GM18861 (cell line): Measurements from ENCODE around the gene GGCX.
"Not testable (repeated sequence)": the region's sequence is repeated elsewhere in the genome, so short reads cannot be mapped to it uniquely, and the experiment has no call there.

Experiments
- ATAC-seq: cut with Tn5 transposase; IDR thresholded peaks from one replicate; pipeline ENCODE4 v1.9.1; 2021; ENCODE audit not compliant: unreplicated experiment

The GGCX gene

DNA sequence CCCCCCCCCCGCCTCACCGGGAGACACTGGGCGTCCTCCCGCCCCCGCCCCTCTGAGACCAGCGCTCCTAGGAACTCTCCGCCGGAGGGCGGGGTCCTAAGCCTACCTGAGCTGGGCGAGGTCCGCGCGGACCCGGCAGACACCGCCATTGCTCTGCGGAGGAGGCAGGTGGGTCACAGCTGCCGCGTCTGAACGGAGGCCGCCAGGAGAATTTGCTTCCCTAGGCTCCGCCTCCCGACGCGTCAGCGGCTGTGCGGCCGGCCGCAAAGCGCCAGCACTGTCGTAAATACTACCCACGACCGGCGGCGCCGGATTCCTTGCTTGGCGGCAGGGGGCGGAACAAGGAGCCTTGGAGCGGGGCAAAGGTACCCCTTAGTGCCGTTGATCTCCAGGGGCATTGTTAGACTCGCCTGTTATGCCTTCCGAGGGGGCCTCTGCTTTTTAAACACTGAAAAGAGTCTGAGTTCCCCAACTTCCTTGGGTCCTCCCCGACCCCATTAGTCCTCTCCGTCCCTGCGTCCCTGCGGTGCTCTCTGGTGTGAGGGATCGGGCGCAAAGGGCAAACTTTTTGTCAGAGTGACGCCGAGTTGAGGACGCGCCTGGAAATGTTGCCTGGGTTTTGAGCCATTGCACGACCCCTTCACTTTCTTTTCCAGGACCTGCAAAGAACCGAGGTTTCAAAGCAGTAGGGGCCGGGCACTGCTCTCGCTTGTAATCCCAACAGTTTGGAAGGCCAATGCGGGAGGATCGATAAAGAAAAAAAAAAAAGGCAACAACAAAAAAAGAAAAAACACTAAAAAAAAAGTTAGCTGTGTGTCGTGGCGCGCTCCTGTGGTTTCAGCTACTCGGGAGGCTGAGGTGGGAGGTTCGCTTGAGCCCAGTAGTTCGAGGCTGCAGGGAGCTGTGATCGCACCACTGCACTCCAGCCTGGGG is at the start of gene GGCX:
TSS of gene GGCX (minus strand) at position 214 of the 933 bp plus-strand sequence. CDS start at position 149, 65 bp downstream.
- ATAC-seq: peak; percentile 92

GRCh38 chr2:85607268-85608215 is 46.2 kb upstream of the GGCX start:
- no peak for ATAC-seq

DNA sequence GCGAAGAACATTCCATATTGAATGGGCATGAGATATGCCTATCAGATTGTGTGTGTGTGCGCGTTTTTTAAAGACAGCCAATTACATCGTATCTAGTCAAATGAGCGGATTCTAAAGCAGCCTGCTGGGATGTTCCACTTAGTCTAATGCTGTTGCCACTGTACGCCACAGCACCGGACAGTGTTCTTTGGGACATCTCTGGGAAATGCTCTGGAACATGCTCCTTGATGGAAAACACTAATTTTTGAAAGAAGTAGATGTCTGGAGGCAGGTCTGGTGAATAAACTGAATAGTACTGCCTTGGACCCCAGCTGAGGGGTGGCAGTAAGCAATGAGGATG is 44.8 kb upstream of the GGCX start:
- ATAC-seq: no peak

- ATAC-seq: no peak
These were observed 44.3 kb upstream of the GGCX start for GRCh38 chr2:85605406-85606115.

GRCh38 chr2:85604568-85605339 is 43.5 kb upstream of the GGCX start:
- no peak for ATAC-seq

DNA sequence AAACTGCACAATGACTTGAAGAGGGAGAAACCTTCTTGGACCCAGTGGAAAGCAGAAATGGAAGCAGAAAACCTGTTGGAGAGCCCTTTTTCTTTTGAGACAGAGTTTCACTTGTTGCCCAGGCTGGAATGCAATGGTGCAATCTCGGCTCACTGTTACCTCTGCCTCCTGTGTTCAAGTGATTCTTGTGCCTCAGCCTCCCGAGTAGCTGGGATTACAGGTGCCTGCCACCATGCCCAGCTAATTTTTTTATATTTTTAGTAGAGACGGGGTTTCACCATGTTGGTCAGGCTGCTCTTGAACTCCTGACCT is 42.8 kb upstream of the GGCX start:
- not testable (repeated sequence) for ATAC-seq

GRCh38 chr2:85602476-85603234 is 41.4 kb upstream of the GGCX start, which contains the start of gene TMEM150A:
TSS of gene TMEM150A (minus strand) at chr2:85602698. CDS start at chr2:85601948, 750 bp downstream.
- ATAC-seq: peak; percentile 95

DNA sequence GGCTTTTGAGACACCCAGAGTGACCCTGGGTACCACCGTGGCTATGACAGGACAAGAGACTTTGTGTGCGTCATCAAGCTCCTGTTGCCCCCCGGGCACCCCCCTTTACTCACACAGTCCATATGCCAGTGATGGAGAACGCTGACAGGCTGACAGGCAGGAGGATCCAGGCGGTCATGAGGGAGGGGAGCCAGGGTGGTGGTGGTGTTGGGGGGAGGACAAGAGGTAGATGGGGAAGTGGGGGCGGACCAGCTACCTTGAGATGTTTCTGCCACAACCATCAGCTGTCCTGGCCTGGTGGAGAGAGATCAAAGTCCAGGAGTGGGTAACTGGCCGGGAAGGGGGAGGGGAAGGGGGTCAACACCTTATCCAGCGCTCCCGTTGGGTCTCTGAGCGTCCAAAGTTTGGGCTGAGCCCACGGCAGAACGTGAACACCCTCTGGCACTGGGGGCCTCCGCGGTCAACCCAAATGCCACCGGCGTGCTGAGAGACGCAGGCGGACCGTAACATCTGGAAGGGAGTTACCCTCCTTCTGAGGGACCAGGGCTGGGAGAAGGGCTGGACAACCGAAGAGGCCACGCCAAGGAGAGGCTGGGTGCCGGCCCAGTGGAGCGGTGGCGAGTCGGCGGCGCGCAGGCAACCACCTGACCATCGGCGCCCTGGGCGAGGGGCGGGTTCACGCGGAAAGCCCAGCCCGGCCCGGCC is 40.6 kb upstream of the GGCX start:
- ATAC-seq: peak; percentile 30

GRCh38 chr2:85600951-85601770 is 39.9 kb upstream of the GGCX start:
- no peak for ATAC-seq

DNA sequence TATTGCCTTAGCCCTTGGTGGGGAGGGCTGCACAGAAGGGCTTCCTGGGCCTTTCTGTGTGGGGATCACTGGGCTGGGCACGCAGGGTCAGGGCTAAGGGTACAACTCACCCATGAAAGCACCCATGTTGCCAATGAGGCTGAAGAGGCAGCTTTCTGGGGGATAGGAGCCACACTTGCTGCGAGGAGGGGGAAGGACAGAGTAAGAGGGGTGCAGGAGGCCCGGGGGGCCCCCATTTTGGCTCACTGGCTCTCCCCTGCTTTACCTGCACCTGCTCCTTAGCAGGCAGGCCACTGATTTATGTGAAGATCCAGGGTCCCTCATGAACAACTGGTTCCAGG is 38.9 kb upstream of the GGCX start:
- no peak for ATAC-seq

DNA sequence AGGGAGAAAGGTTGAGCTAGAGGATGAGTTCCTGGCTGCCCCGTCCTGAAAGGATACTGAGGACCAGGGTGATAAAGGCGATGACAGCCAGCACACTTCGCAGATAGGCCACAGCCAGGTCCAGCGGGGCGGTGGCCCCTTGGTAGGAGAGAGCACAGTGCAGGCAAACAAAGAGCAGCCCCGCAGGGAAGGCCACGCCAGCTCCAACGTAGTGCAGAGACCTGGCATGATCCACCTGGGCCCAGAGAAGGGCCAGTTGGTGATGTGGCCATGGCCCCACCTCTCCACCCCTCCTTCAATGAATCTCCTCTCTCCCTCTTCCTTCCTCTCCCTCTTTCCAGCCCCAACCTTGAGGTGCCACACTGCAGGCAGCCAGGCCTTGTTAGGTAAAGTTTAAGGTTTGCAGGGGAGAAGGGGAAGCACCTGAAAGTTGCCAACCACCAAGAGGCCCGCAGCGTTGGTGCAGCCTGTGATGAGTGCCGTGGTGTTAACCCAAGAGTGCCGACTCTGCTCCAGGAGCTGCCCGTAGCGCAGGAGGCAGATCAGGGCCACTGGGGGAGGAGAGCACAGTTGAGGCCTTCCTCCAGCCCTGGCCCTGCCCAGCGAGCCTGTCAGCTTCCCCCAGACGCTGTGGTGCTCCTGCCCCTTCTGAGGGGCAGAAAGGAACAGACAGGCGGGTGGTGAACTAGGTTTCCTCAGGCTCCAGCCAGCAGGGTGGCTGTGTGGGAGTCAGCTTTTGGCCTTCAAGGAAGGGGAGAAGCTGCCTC is 38.4 kb upstream of the GGCX start:
- ATAC-seq: no peak

DNA sequence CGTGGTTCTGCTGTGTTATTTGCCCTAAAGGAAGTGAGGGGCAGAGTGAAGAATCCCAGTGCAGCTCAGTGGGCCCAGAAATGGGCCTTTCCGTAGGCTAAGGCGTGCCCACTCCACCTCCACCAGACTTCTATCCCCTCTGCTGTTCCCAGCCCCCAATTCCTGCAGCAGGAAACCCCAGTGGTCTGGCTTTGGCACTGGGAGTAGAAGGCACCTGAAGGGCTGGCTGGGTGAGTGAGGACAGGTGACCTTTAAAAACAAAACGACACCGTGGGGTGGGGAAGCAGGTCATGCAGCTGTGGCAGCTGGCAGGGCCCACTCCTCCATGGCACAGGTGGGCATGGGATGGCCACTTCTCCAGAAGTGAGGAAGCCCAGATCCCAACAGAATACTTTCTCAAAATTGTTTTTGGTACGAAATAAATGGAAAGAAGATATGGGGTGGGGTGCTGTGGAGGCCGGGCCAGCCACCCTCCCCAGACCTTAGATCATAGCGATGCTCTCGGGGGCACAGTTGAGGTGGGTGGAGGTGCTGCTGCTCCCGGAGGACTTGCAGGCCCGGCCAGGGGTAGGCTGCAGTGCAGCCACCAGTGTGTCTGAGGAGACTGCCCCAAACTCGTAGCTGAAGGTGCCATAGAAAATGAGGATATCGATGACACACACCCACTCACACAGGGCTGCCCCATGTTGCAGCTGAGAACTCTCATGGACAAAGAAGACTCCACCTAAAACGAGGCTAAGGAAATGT is 37.5 kb upstream of the GGCX start:
- ATAC-seq: no peak

- no peak for ATAC-seq
These were observed 35.9 kb upstream of the GGCX start for GRCh38 chr2:85597241-85597640.

DNA sequence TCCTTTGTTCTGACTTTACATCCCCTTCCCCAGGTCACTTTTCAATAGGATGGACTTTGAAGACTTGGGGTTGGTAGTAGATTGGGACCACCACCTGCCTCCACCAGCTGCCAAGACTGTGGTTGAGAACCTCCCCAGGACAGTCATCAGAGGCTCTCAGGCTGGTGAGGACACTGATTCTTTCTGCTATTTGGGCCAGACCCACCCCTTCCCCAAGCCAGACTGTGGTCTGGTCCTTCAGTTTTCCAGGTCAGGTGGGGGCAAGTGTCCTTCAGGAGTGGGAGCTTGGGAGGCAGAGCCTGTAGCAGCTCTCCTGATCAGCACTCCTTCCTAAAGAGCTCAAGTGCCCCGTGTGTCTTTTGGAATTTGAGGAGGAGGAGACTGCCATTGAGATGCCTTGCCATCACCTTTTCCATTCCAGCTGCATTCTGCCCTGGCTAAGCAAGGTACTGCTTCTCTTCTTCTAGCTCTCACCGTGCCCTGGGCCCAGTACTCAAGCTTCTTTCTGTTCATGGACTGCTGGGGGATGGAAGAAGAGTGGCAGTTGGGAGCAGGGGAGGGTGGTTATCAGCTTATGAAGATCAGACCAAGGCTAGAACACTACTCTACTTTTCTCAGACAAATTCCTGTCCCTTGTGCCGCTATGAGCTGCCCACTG is 35.3 kb upstream of the GGCX start:
- ATAC-seq: no peak

GRCh38 chr2:85596026-85596333 is 34.7 kb upstream of the GGCX start:
- no peak for ATAC-seq

DNA sequence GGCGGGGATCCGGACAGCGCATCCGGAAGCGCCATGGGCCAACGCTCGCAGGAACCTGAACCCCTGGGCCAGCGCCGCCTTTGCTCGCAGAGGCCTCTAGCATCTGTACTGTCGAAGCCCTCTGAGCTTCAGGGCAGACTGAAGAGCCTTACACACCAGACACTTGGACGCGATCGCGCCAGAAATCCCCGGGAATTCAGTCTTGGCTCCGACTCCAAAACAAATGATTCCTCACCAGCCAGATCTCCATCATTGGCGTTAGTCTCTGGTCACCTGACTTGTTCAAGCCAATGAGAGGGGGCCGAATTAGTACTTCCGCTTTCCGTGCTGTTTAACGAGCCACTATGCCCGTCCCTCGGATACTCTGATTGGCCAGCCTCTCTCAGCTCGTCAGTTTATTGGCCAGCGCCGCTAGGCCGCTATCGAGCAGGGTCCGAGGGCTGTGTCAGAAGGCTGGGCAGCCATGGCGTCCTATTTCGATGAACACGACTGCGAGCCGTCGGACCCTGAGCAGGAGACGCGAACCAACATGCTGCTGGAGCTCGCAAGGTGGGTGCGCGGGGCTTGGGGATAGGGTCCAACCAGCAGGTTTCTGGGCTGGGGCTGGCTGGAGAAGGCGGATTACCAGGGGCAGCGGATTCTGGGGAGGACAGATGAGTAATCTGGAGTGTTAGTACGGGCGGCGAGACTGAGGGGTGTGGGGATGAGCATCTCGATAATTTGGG is 34.2 kb upstream of the GGCX start, which contains the start of gene RNF181:
TSS of gene RNF181 (plus strand) at position 445 of the 725 bp plus-strand sequence. CDS start at position 464, 19 bp downstream.
- ATAC-seq: peak; percentile 98
